Muscle of leg (tissue), 11 donors: ENCODE results near the gene PROZ. TPM values are rescaled to one million over a fixed set of nuclear protein-coding genes. Genes with fewer than 3 reads are reported as not detected.

Source experiments
- DNase-seq: peaks from one replicate; pipeline ENCODE4 v3.0.0; 2013
- H3K27ac ChIP-seq: one replicate; pipeline ENCODE4 v1.5.1; 2013; ENCODE audit warnings: mild to moderate bottlenecking, low read length, control low read depth
- H3K27me3 ChIP-seq: one replicate; pipeline ENCODE4 v1.6.1; 2013; ENCODE audit warnings: low read length; ENCODE audit not compliant: control insufficient read depth, insufficient read depth
- H3K36me3 ChIP-seq: one replicate; pipeline ENCODE4 v1.6.1; 2013; ENCODE audit warnings: low read length; ENCODE audit not compliant: control insufficient read depth, insufficient read depth
- H3K4me1 ChIP-seq: one replicate; pipeline ENCODE4 v1.6.1; 2013; ENCODE audit warnings: low read length; ENCODE audit not compliant: control insufficient read depth, insufficient read depth
- H3K4me3 ChIP-seq: one replicate; pipeline ENCODE4 v1.5.1; 2013; ENCODE audit warnings: low read length, control low read depth
- H3K9me3 ChIP-seq: replicated peaks from 2 replicates; pipeline ENCODE4 v1.6.1; 2013; ENCODE audit warnings: low read depth, low read length; ENCODE audit not compliant: control insufficient read depth
- WGBS: methylation state at CpG from one replicate; pipeline ENCODE4 v1.1.5; 2013; ENCODE audit warnings: missing lambda C conversion rate; ENCODE audit not compliant: insufficient coverage; 5-methylcytosine and 5-hydroxymethylcytosine counted together
- polyA plus RNA-seq, 8 donors: library from polyadenylated mRNA; unstranded; fragments of 120-200 nt; gene quantifications; one replicate each; pipeline versions ENCODE4 v1.2.1 to v1.2.3, GENCODE V29; 2013; ENCODE audit warnings: inconsistent platforms in 1 of 8, low replicate concordance in 1 of 8; ENCODE audit not compliant: insufficient read length in 8 of 8, insufficient read depth in 1 of 8
- total RNA-seq: library from RNA; stranded (reverse); fragments of 120-200 nt; gene quantifications from one replicate; pipeline ENCODE4 v1.2.4, GENCODE V29; 2013

Gene PROZ
- total and polyA plus RNA-seq, 9 donors: 0.08 to 0.28 (median 0.15) TPM; not detected in 3

- WGBS: under 1% methylated on average over 35 of the region's 44 CpGs
- H3K4me1 ChIP-seq: peaks cover 4% of the 10 kb centered on the region
- DNase-seq: peak; percentile 59
Observed at GRCh38 chr13:113207890-113208420, 49.5 kb downstream of the PROZ start.

GRCh38 chr13:113208421-113209335, 50.2 kb downstream of the PROZ start, which contains the start of gene PCID2:
Gene PCID2 (minus strand): TSS chr13:113208669. CDS start chr13:113208634, 35 bp downstream.
- under 1% methylated on average over 90 of the region's 103 CpGs for WGBS
- Histone ChIP-seq H3K4me1 (peaks cover 4% of the 10 kb centered on the region), H3K36me3 (peaks cover 21% of the 10 kb centered on the region), H3K27ac (peak within 1 kb of the TSS; percentile 98), H3K27me3 (no peaks in the 10 kb centered on the region), H3K9me3 (no peaks in the 10 kb centered on the region), H3K4me3 (peak within 1 kb of the TSS; percentile 89)
- DNase-seq: peak; percentile 96

More at GRCh38 chr13:113207890-113208420, 49.5 kb downstream of the PROZ start:
- Histone ChIP-seq H3K36me3 (peaks cover 22% of the 10 kb centered on the region), H3K4me3 (peak overlapping the region; percentile 89), H3K9me3 (no peaks in the 10 kb centered on the region), H3K27me3 (no peaks in the 10 kb centered on the region), H3K27ac (peak overlapping the region; percentile 98)

- Histone ChIP-seq H3K36me3 (peaks cover 15% of the 10 kb centered on the region), H3K4me3 (peak within 1 kb of the TSS; percentile 89), H3K4me1 (peaks cover 4% of the 10 kb centered on the region), H3K9me3 (no peaks in the 10 kb centered on the region), H3K27me3 (no peaks in the 10 kb centered on the region), H3K27ac (peak within 1 kb of the TSS; percentile 98)
- under 1% methylated on average over 66 of the region's 66 CpGs for WGBS
- DNase-seq: peak; percentile 88
Observed at GRCh38 chr13:113209336-113209758, 50.9 kb downstream of the PROZ start, which contains the start of gene CUL4A. Gene CUL4A (plus strand): TSS chr13:113209613. CDS start chr13:113209628, 15 bp downstream.

- no peaks in the 10 kb centered on the region for H3K9me3 ChIP-seq
- under 1% methylated on average over 51 of the region's 67 CpGs for whole genome bisulfite sequencing
- H3K4me1 ChIP-seq: peaks cover 4% of the 10 kb centered on the region
- no peaks in the 10 kb centered on the region for H3K27me3 ChIP-seq
- DNase-seq: peak; percentile 55
- peak overlapping the region; percentile 75 for H3K27ac ChIP-seq
- H3K36me3 ChIP-seq: peaks cover 11% of the 10 kb centered on the region
- peak overlapping the region; percentile 57 for H3K4me3 ChIP-seq
Observed at GRCh38 chr13:113209759-113210421, 51.4 kb downstream of the PROZ start.

DNA sequence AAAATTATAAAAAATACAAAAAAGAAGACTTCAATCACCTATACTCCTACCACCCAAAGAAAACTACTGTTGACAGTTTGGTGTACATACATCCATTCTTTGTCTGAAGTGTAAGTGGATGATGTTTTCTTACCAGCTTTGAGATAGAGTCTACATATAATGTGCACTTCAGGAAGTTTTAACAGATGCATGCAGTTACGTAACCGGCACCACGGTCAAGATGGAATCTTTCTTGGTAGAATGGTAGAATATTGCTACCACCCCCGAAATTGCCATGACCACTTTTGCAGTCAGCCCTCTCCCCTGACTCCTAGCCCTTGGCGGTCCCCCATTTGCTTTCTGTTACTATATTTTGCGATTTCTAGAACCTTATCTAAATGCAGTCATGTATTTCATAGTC, 52.4 kb downstream of the PROZ start:
- no peaks in the 10 kb centered on the region for H3K9me3 ChIP-seq
- no CpG with 5 or more reads among the region's 6 CpGs for WGBS
- DNase-seq: no peak
- H3K27ac ChIP-seq: no peak overlapping the region
- no peaks in the 10 kb centered on the region for H3K27me3 ChIP-seq
- peaks cover 11% of the 10 kb centered on the region for H3K36me3 ChIP-seq
- H3K4me1 ChIP-seq: peaks cover 6% of the 10 kb centered on the region
- H3K4me3 ChIP-seq: no peak overlapping the region

- Histone ChIP-seq H3K27ac (no peak overlapping the region), H3K27me3 (no peaks in the 10 kb centered on the region), H3K4me1 (peaks cover 9% of the 10 kb centered on the region), H3K9me3 (no peaks in the 10 kb centered on the region), H3K36me3 (peaks cover 7% of the 10 kb centered on the region), H3K4me3 (no peak overlapping the region)
- DNase-seq: no peak
- whole genome bisulfite sequencing: 97% methylated on average over 5 of the region's 10 CpGs
Observed at GRCh38 chr13:113211774-113212173, 53.3 kb downstream of the PROZ start.

DNA sequence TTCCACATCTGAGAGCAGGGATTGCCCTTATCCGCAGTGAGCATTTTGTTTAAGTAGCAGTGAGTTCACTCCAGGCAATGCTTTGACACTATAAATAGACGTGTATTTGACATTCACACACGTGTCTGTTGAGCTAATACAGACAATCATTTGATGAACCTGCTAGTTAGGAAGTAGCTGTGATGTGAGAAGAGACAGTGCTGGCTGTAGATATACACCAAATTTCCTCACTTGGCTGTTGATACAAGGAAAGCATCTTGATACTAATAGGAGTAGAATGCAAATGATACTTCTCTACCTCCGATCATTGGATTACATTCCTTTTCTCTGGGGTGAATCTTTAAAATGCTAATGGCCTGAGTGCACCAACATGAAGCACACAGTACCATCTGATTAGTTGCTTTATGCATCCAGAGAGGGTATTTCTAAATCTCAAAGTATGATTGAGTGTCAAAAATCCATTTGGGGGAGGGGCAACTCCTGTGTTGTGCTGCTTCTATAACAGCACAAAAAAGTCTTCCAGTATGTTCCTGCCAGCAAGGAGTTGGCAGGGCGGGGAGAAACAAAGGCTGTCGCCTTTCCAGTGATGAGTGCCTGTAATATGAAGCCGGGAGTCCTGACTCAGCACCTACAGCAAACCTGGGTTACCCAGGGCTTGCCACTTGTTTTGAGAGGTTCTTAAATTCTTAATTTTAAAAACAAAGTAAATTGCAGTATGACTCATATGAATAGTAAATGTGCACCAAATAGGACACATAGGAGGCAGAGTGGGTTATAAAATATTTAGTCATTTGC, 58.0 kb downstream of the PROZ start:
- no peak overlapping the region for H3K4me3 ChIP-seq
- H3K27me3 ChIP-seq: no peaks in the 10 kb centered on the region
- peaks cover 5% of the 10 kb centered on the region for H3K4me1 ChIP-seq
- H3K27ac ChIP-seq: peak overlapping the region; percentile 31
- H3K9me3 ChIP-seq: no peaks in the 10 kb centered on the region
- 40% methylated on average over 1 of the region's 7 CpGs for WGBS
- DNase-seq: peak; percentile 48
- H3K36me3 ChIP-seq: peaks cover 24% of the 10 kb centered on the region

DNA sequence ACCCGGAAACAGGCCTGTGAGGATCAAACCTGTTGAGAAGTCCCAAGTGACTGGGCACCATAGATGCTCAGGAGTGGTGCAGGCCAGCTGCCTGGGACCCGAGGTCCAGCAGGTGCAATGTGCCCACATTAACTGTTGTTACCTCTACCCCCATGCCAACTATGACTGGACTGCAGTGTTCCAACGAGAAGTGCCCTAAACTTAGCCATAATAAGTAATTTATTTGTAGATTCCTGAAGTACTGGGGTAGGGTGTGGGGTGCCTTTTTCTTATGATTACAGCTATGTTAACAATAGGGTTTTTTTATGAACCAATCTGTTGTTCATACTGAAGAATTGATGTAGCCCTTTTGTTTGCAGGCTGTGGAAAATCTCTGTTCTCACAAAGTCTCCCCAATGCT, 60.1 kb downstream of the PROZ start:
- Histone ChIP-seq H3K4me3 (no peak overlapping the region), H3K36me3 (peaks cover 40% of the 10 kb centered on the region), H3K4me1 (peaks cover 5% of the 10 kb centered on the region), H3K9me3 (no peaks in the 10 kb centered on the region), H3K27me3 (no peaks in the 10 kb centered on the region), H3K27ac (no peak overlapping the region)
- no peak for DNase-seq
- WGBS: no CpG with 5 or more reads among the region's 3 CpGs

DNA sequence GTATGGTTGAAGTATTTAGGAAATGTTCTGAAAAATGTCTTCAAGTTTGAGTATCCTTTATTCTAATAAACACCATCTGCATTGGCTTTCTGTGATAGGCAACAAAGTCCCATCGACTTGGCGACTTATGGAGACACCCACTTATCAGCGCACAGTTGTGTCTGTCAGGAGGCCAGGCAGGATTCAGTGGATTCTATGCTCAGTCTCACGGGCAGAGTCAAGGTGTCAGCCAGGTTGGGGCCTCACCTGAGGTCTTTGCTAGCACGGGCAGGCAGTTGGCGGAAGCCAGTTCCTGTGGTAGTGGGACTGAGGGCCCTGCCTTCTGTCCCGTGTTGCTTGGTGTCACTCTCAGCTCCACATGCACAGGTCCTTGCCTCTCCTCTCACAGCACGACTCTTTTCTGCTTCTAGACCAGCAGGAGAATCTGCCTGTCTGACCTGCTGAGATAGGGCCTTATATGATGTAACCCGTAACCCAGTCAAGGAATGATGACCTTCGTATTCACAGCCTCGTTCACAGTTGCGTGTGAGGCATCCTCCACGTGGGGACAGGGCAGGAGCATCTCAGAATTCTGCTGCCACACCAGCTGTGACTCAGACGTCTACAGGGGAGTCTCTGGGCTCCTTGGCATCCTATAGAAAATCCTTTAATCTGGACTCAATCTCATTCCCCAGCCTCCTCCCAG, 61.0 kb downstream of the PROZ start:
- no peak overlapping the region for H3K4me3 ChIP-seq
- no peaks in the 10 kb centered on the region for H3K9me3 ChIP-seq
- H3K27ac ChIP-seq: no peak overlapping the region
- 87% methylated on average over 14 of the region's 14 CpGs for WGBS
- DNase-seq: no peak
- peaks cover 5% of the 10 kb centered on the region for H3K4me1 ChIP-seq
- peaks cover 45% of the 10 kb centered on the region for H3K36me3 ChIP-seq
- no peaks in the 10 kb centered on the region for H3K27me3 ChIP-seq
